T-helper 1 cell treated with Interleukin-12 subunit alpha and Interleukin-12 subunit beta and Interleukin-4 antibody, amounts not matched to agents 30 μg/mL and 1 μg/mL, for 36 hours (primary cell): ENCODE data around the gene RUNDC3A.
A peak's percentile ranks its signal among the peaks of the same experiment; 100 is the strongest.

Source experiments
- H3K27ac Mint-ChIP-seq: one replicate; pipeline ENCODE4 v1.8.0; 2021; ENCODE audit warnings: mild to moderate bottlenecking, mixed read lengths
- H3K27me3 Mint-ChIP-seq: one replicate; pipeline ENCODE4 v1.8.0; 2021; ENCODE audit warnings: low read depth, mixed read lengths
- H3K36me3 Mint-ChIP-seq: one replicate; pipeline ENCODE4 v1.8.0; 2021; ENCODE audit warnings: low read depth, mixed read lengths
- H3K4me1 Mint-ChIP-seq: one replicate; pipeline ENCODE4 v1.8.0; 2021; ENCODE audit warnings: low read depth, mixed read lengths
- H3K4me3 Mint-ChIP-seq: one replicate; pipeline ENCODE4 v1.8.0; 2021; ENCODE audit warnings: mild to moderate bottlenecking, moderate library complexity, mixed read lengths
- H3K9me3 Mint-ChIP-seq: one replicate; pipeline ENCODE4 v1.8.0; 2021; ENCODE audit warnings: mixed read lengths

Gene RUNDC3A

GRCh38 chr17:44309472-44309871, 1.1 kb downstream of the RUNDC3A start:
- peaks cover 53% of the 10 kb centered on the region for H3K27me3 Mint-ChIP-seq
- no peak overlapping the region for H3K27ac Mint-ChIP-seq
- H3K4me1 Mint-ChIP-seq = peaks cover 13% of the 10 kb centered on the region
- H3K4me3 Mint-ChIP-seq = no peak overlapping the region
- no peaks in the 10 kb centered on the region for H3K36me3 Mint-ChIP-seq
- H3K9me3 Mint-ChIP-seq = no peaks in the 10 kb centered on the region

GRCh38 chr17:44310188-44310587, 1.8 kb downstream of the RUNDC3A start:
- Mint-ChIP-seq H3K4me3 (no peak overlapping the region), H3K36me3 (no peaks in the 10 kb centered on the region), H3K9me3 (no peaks in the 10 kb centered on the region), H3K27me3 (peaks cover 47% of the 10 kb centered on the region), H3K27ac (no peak overlapping the region), H3K4me1 (peaks cover 13% of the 10 kb centered on the region)

GRCh38 chr17:44310609-44311376, 2.4 kb downstream of the RUNDC3A start:
- Mint-ChIP-seq H3K9me3 (no peaks in the 10 kb centered on the region), H3K27ac (no peak overlapping the region), H3K27me3 (peaks cover 51% of the 10 kb centered on the region), H3K4me1 (peaks cover 17% of the 10 kb centered on the region), H3K36me3 (peaks cover 3% of the 10 kb centered on the region), H3K4me3 (no peak overlapping the region)

- H3K27me3 Mint-ChIP-seq = peaks cover 53% of the 10 kb centered on the region
- H3K4me1 Mint-ChIP-seq = peaks cover 22% of the 10 kb centered on the region
- H3K4me3 Mint-ChIP-seq = no peak overlapping the region
- H3K27ac Mint-ChIP-seq = no peak overlapping the region
- H3K9me3 Mint-ChIP-seq = no peaks in the 10 kb centered on the region
- peaks cover 5% of the 10 kb centered on the region for H3K36me3 Mint-ChIP-seq
These were observed 3.3 kb downstream of the RUNDC3A start for GRCh38 chr17:44311562-44312181.

- H3K4me1 Mint-ChIP-seq = peaks cover 17% of the 10 kb centered on the region
- H3K27ac Mint-ChIP-seq = no peak overlapping the region
- no peak overlapping the region for H3K4me3 Mint-ChIP-seq
- peaks cover 5% of the 10 kb centered on the region for H3K36me3 Mint-ChIP-seq
- H3K9me3 Mint-ChIP-seq = no peaks in the 10 kb centered on the region
- H3K27me3 Mint-ChIP-seq = peaks cover 53% of the 10 kb centered on the region
These were observed 4.1 kb downstream of the RUNDC3A start for GRCh38 chr17:44312396-44313104.

- Mint-ChIP-seq H3K27me3 (peaks cover 54% of the 10 kb centered on the region), H3K9me3 (no peaks in the 10 kb centered on the region), H3K4me3 (peak overlapping the region; percentile 63), H3K36me3 (peaks cover 7% of the 10 kb centered on the region), H3K4me1 (peaks cover 17% of the 10 kb centered on the region), H3K27ac (no peak overlapping the region)
These were observed 5.6 kb downstream of the RUNDC3A start for GRCh38 chr17:44314031-44314430.

GRCh38 chr17:44314524-44314868, 6.1 kb downstream of the RUNDC3A start:
- no peaks in the 10 kb centered on the region for H3K9me3 Mint-ChIP-seq
- peaks cover 54% of the 10 kb centered on the region for H3K27me3 Mint-ChIP-seq
- H3K27ac Mint-ChIP-seq = no peak overlapping the region

GRCh38 chr17:44314869-44315661, 6.7 kb downstream of the RUNDC3A start:
- Mint-ChIP-seq H3K4me3 (peak overlapping the region; percentile 76), H3K27ac (no peak overlapping the region), H3K4me1 (peaks cover 12% of the 10 kb centered on the region), H3K36me3 (peaks cover 11% of the 10 kb centered on the region), H3K9me3 (no peaks in the 10 kb centered on the region), H3K27me3 (peaks cover 49% of the 10 kb centered on the region)

More at GRCh38 chr17:44314524-44314868, 6.1 kb downstream of the RUNDC3A start:
- peaks cover 10% of the 10 kb centered on the region for H3K36me3 Mint-ChIP-seq
- H3K4me1 Mint-ChIP-seq = peaks cover 17% of the 10 kb centered on the region
- peak overlapping the region; percentile 63 for H3K4me3 Mint-ChIP-seq

GRCh38 chr17:44315760-44316731, 7.6 kb downstream of the RUNDC3A start:
- peak overlapping the region; percentile 76 for H3K4me3 Mint-ChIP-seq
- H3K27me3 Mint-ChIP-seq = peaks cover 46% of the 10 kb centered on the region
- peaks cover 12% of the 10 kb centered on the region for H3K4me1 Mint-ChIP-seq
- H3K27ac Mint-ChIP-seq = peak overlapping the region; percentile 22
- peaks cover 12% of the 10 kb centered on the region for H3K36me3 Mint-ChIP-seq
- H3K9me3 Mint-ChIP-seq = no peaks in the 10 kb centered on the region

GRCh38 chr17:44317545-44317944, 9.1 kb downstream of the RUNDC3A start:
- no peak overlapping the region for H3K27ac Mint-ChIP-seq
- H3K36me3 Mint-ChIP-seq = peaks cover 18% of the 10 kb centered on the region
- H3K4me1 Mint-ChIP-seq = peaks cover 14% of the 10 kb centered on the region
- H3K27me3 Mint-ChIP-seq = peaks cover 41% of the 10 kb centered on the region
- no peak overlapping the region for H3K4me3 Mint-ChIP-seq
- H3K9me3 Mint-ChIP-seq = no peaks in the 10 kb centered on the region

- H3K27ac Mint-ChIP-seq = no peak overlapping the region
- H3K9me3 Mint-ChIP-seq = no peaks in the 10 kb centered on the region
- H3K27me3 Mint-ChIP-seq = peaks cover 36% of the 10 kb centered on the region
- no peak overlapping the region for H3K4me3 Mint-ChIP-seq
- peaks cover 18% of the 10 kb centered on the region for H3K36me3 Mint-ChIP-seq
- H3K4me1 Mint-ChIP-seq = peaks cover 14% of the 10 kb centered on the region
These were observed 9.9 kb downstream of the RUNDC3A start for GRCh38 chr17:44318077-44318892.

- Mint-ChIP-seq H3K9me3 (no peaks in the 10 kb centered on the region), H3K27ac (no peak overlapping the region), H3K4me1 (peaks cover 16% of the 10 kb centered on the region), H3K4me3 (no peak overlapping the region), H3K36me3 (peaks cover 18% of the 10 kb centered on the region), H3K27me3 (peaks cover 24% of the 10 kb centered on the region)
These were observed 11.7 kb downstream of the RUNDC3A start for GRCh38 chr17:44320066-44320465.
